Parathyroid adenoma (tissue), 2 donors: Measurements from ENCODE around the gene ARRDC3.
"Not testable (repeated sequence)": the region's sequence is repeated elsewhere in the genome, so short reads cannot be mapped to it uniquely, and the experiment has no call there.

Source experiments
- H2AFZ ChIP-seq: fragments of 300-600 bp; sonication (generic); one replicate; pipeline ENCODE4 v1.7.0; 2017; ENCODE audit warnings: antibody characterized with exemption, mild to moderate bottlenecking
- H3K27ac ChIP-seq: fragments of 300-600 bp; sonication (generic); one replicate; pipeline ENCODE4 v1.7.0; 2017
- H3K27me3 ChIP-seq: fragments of 300-600 bp; sonication (generic); one replicate; pipeline ENCODE4 v1.7.0; 2017; ENCODE audit warnings: low read length; ENCODE audit not compliant: control insufficient read depth, insufficient read depth
- H3K36me3 ChIP-seq: fragments of 300-600 bp; sonication (generic); one replicate; pipeline ENCODE4 v1.7.0; 2017; ENCODE audit warnings: low read length; ENCODE audit not compliant: control insufficient read depth, insufficient read depth
- H3K4me1 ChIP-seq: fragments of 300-600 bp; sonication (generic); one replicate; pipeline ENCODE4 v1.7.0; 2017; ENCODE audit warnings: control low read depth
- H3K4me2 ChIP-seq: fragments of 300-600 bp; sonication (generic); one replicate; pipeline ENCODE4 v1.7.0; 2017; ENCODE audit warnings: low read length
- H3K4me3 ChIP-seq: fragments of 300-600 bp; sonication (generic); one replicate; pipeline ENCODE4 v1.7.0; 2017; ENCODE audit warnings: low read depth, low read length
- H3K79me2 ChIP-seq: fragments of 300-600 bp; sonication (generic); one replicate; pipeline ENCODE4 v1.7.0; 2017; ENCODE audit warnings: control low read depth
- H3K9ac ChIP-seq: fragments of 300-600 bp; sonication (generic); one replicate; pipeline ENCODE4 v1.7.0; 2017; ENCODE audit warnings: mild to moderate bottlenecking
- H3K9me3 ChIP-seq: fragments of 300-600 bp; sonication (generic); one replicate; pipeline ENCODE4 v1.7.0; 2017; ENCODE audit warnings: low read length; ENCODE audit not compliant: control insufficient read depth
- CTCF ChIP-seq: fragments of 300-600 bp; sonication (generic); IDR thresholded peaks from one replicate; pipeline ENCODE4 v1.7.0; 2017; ENCODE audit warnings: antibody characterized with exemption, mild to moderate bottlenecking
- donor health status: primary hyperparathyroidism.

ARRDC3 gene

GRCh38 chr5:91403438-91403837 is 20.3 kb upstream of the ARRDC3 start:
- H3K4me3 ChIP-seq, result no peak overlapping the region
- no peaks in the 10 kb centered on the region for H3K9me3 ChIP-seq
- H3K4me2 ChIP-seq, result no peak overlapping the region
- no peak overlapping the region for H3K9ac ChIP-seq
- H3K36me3 ChIP-seq, result no peaks in the 10 kb centered on the region
- no peaks in the 10 kb centered on the region for H3K79me2 ChIP-seq
- H2AFZ ChIP-seq, result peak overlapping the region; percentile 42
- H3K4me1 ChIP-seq, result peaks cover 10% of the 10 kb centered on the region
- no peaks in the 10 kb centered on the region for H3K27me3 ChIP-seq
- TF ChIP-seq CTCF, result no peak
- H3K27ac ChIP-seq, result peak overlapping the region; percentile 53

GRCh38 chr5:91401175-91401574 is 18.1 kb upstream of the ARRDC3 start:
- Histone ChIP-seq H3K4me1 (peaks cover 18% of the 10 kb centered on the region), H3K36me3 (no peaks in the 10 kb centered on the region), H3K9me3 (no peaks in the 10 kb centered on the region), H3K4me3 (no peak overlapping the region), H3K79me2 (no peaks in the 10 kb centered on the region), H3K9ac (no peak overlapping the region), H2AFZ (no peak overlapping the region), H3K27me3 (no peaks in the 10 kb centered on the region), H3K4me2 (no peak overlapping the region), H3K27ac (no peak overlapping the region)
- TF ChIP-seq CTCF, result no peak

- Histone ChIP-seq H3K4me1 (peaks cover 11% of the 10 kb centered on the region), H3K4me3 (no peak overlapping the region), H3K27me3 (no peaks in the 10 kb centered on the region), H3K4me2 (no peak overlapping the region), H3K9ac (no peak overlapping the region), H3K79me2 (no peaks in the 10 kb centered on the region), H3K27ac (peak overlapping the region; percentile 53), H3K9me3 (no peaks in the 10 kb centered on the region), H3K36me3 (no peaks in the 10 kb centered on the region), H2AFZ (peak overlapping the region; percentile 59)
- no peak for TF ChIP-seq CTCF
These were observed 14.7 kb upstream of the ARRDC3 start for GRCh38 chr5:91397791-91398190.

- H3K27ac ChIP-seq, result peak overlapping the region; percentile 68
- H3K9me3 ChIP-seq, result no peaks in the 10 kb centered on the region
- no peaks in the 10 kb centered on the region for H3K27me3 ChIP-seq
- peak overlapping the region; percentile 29 for H3K4me2 ChIP-seq
- H3K36me3 ChIP-seq, result no peaks in the 10 kb centered on the region
- no peaks in the 10 kb centered on the region for H3K79me2 ChIP-seq
- H3K9ac ChIP-seq, result no peak overlapping the region
- no peak for TF ChIP-seq CTCF
- peaks cover 17% of the 10 kb centered on the region for H3K4me1 ChIP-seq
- no peak overlapping the region for H3K4me3 ChIP-seq
- no peak overlapping the region for H2AFZ ChIP-seq
These were observed 7.2 kb upstream of the ARRDC3 start for GRCh38 chr5:91390268-91390667.

- H3K9me3 ChIP-seq, H3K4me2 ChIP-seq, H3K36me3 ChIP-seq, H3K4me3 ChIP-seq, H3K9ac ChIP-seq, H3K27me3 ChIP-seq, H2AFZ ChIP-seq, H3K79me2 ChIP-seq: not testable (repeated sequence)
- Histone ChIP-seq H3K27ac (peak overlapping the region; percentile 68), H3K4me1 (peaks cover 18% of the 10 kb centered on the region)
These were observed 6.4 kb upstream of the ARRDC3 start for GRCh38 chr5:91389555-91389954.
